Lung (tissue), 12 donors: ENCODE measurements around the gene PRKCA. TPM values are rescaled to one million over a fixed set of nuclear protein-coding genes. Genes with fewer than 3 reads are reported as not detected.

Source experiments
- ATAC-seq: fragments of 200-7000 bp; cut with Tn5 transposase; one replicate; pipeline ENCODE4 v1.9.1; 2020; ENCODE audit warnings: moderate number of reproducible peaks; ENCODE audit not compliant: insufficient read depth, low FRiP score
- DNase-seq, 3 donors: peaks; one replicate each; pipeline ENCODE4 v3.0.0-alpha.2; 2013 to 2017
- H3K27ac ChIP-seq, 2 donors: one replicate each; pipeline ENCODE4 v1.5.1; 2013; ENCODE audit warnings: mild to moderate bottlenecking in 2 of 2, moderate library complexity in 2 of 2, control low read depth in 1 of 2, inconsistent platforms in 1 of 2, low read depth in 1 of 2, low read length in 1 of 2
- H3K27me3 ChIP-seq, 3 donors: one replicate each; pipeline ENCODE4 v1.5.1; 2013; ENCODE audit warnings: low read length in 2 of 3; ENCODE audit not compliant: control insufficient read depth in 3 of 3, insufficient read depth in 3 of 3
- H3K36me3 ChIP-seq, 4 donors: one replicate each; pipeline ENCODE4 v1.5.1; 2013; ENCODE audit warnings: low read length in 4 of 4, mild to moderate bottlenecking in 1 of 4, moderate library complexity in 1 of 4; ENCODE audit not compliant: control insufficient read depth in 4 of 4, insufficient read depth in 4 of 4
- H3K4me1 ChIP-seq, 5 donors: one replicate each; pipeline ENCODE4 v1.5.1; 2013; ENCODE audit warnings: low read length in 5 of 5, mild to moderate bottlenecking in 2 of 5, moderate library complexity in 1 of 5; ENCODE audit not compliant: control insufficient read depth in 5 of 5, insufficient read depth in 5 of 5
- H3K4me3 ChIP-seq: one replicate; pipeline ENCODE4 v1.5.1; 2013; ENCODE audit warnings: mild to moderate bottlenecking, control low read depth, moderate library complexity
- H3K9ac ChIP-seq, 2 donors: one replicate each; pipeline ENCODE4 v1.5.1; 2013; ENCODE audit warnings: low read length in 2 of 2, control low read depth in 1 of 2; ENCODE audit not compliant: insufficient read depth in 1 of 2
- H3K9me3 ChIP-seq, 4 donors: one replicate each; pipeline ENCODE4 v1.5.1; 2013; ENCODE audit warnings: low read length in 3 of 4, mild to moderate bottlenecking in 1 of 4, moderate library complexity in 1 of 4; ENCODE audit not compliant: control insufficient read depth in 4 of 4, insufficient read depth in 3 of 4
- CTCF ChIP-seq: IDR thresholded peaks from 2 replicates; pipeline ENCODE4 v1.5.1; 2012; ENCODE audit warnings: mild to moderate bottlenecking; ENCODE audit errors: control extremely low read depth, extremely low read depth
- WGBS, 2 donors: extraction: QIAGEN DNeasy Blood & Tissue Kit; methylation state at CpG; one replicate each; pipeline ENCODE4 v1.1.7; 2013; 5-methylcytosine and 5-hydroxymethylcytosine counted together
- polyA plus RNA-seq, 2 donors: library from polyadenylated mRNA; stranded (reverse); fragments of 200-250 nt; gene quantifications; one replicate each; pipeline ENCODE4 v1.2.1, GENCODE V29; 2013
- total RNA-seq, 2 donors: library from RNA; depleted of rRNA in 1 of 2; stranded (reverse); fragments of >200 nt in 1 of 2; gene quantifications; one replicate each; pipeline ENCODE4 v1.2.1, GENCODE V29; 2014 to 2021
- donor health status: control.
- donor health status: control.
- donor health status: Bipolar disorder and iron deficiency.
- donor health status: healthy.
- donor health status: DM: yes; HTN: yes; CAD: no.

PRKCA gene
- total and polyA plus RNA-seq, 4 donors = 3.4 to 34.8 (median 13.8) TPM

- no peaks in the 10 kb centered on the region for H3K36me3 ChIP-seq
- TF ChIP-seq CTCF = no peak
- no peak overlapping the region for H3K4me3 ChIP-seq
- no peak for ATAC-seq
- peaks cover 0 to 7% (median 0%) of the 10 kb centered on the region in 5 donors for H3K4me1 ChIP-seq
- H3K27me3 ChIP-seq = peaks cover 0 to 2% (median 0%) of the 10 kb centered on the region in 3 donors
- no peak overlapping the region for H3K27ac ChIP-seq
- no peak for DNase-seq
- peaks cover 0 to 2% (median 0%) of the 10 kb centered on the region in 4 donors for H3K9me3 ChIP-seq
- 86 to 91% methylated on average over 2 of the region's 2 CpGs for WGBS, 2 donors
- no peak overlapping the region for H3K9ac ChIP-seq
These were observed 119.8 kb downstream of the PRKCA start for GRCh38 chr17:66422186-66422585.

GRCh38 chr17:66423056-66423955, 120.9 kb downstream of the PRKCA start:
- H3K9ac ChIP-seq = no peak overlapping the region
- DNase-seq = no peak
- WGBS, 2 donors = 86 to 95% methylated on average over 10 of the region's 10 CpGs
- no peak overlapping the region for H3K27ac ChIP-seq
- no peak for TF ChIP-seq CTCF
- peaks cover 0 to 7% (median 0%) of the 10 kb centered on the region in 5 donors for H3K4me1 ChIP-seq
- peaks cover 0 to 2% (median 0%) of the 10 kb centered on the region in 4 donors for H3K9me3 ChIP-seq
- H3K36me3 ChIP-seq = no peaks in the 10 kb centered on the region
- no peak overlapping the region for H3K4me3 ChIP-seq
- peaks cover 0 to 2% (median 0%) of the 10 kb centered on the region in 3 donors for H3K27me3 ChIP-seq
- no peak for ATAC-seq

GRCh38 chr17:66425756-66426396, 123.5 kb downstream of the PRKCA start:
- H3K27me3 ChIP-seq = peaks cover 0 to 2% (median 0%) of the 10 kb centered on the region in 3 donors
- no peak for TF ChIP-seq CTCF
- H3K9ac ChIP-seq = no peak overlapping the region
- H3K36me3 ChIP-seq = no peaks in the 10 kb centered on the region
- 52 to 78% methylated on average over 12 of the region's 12 CpGs for WGBS, 2 donors
- no peak for ATAC-seq
- peaks cover 0 to 14% (median 3%) of the 10 kb centered on the region in 5 donors for H3K4me1 ChIP-seq
- H3K4me3 ChIP-seq = no peak overlapping the region
- H3K27ac ChIP-seq = no peak overlapping the region
- H3K9me3 ChIP-seq = peaks cover 0 to 2% (median 0%) of the 10 kb centered on the region in 4 donors
- DNase-seq = no peak
